Central memory CD8-positive, alpha-beta T cell (primary cell): ENCODE measurements around the gene DAZAP1.

Experiments used
- ATAC-seq: fragments of 150-1000 bp; cut with Tn5 transposase; replicated peaks from 2 replicates; pipeline ENCODE4 v1.10.0; 2022; ENCODE audit warnings: mild to moderate bottlenecking, moderate FRiP score, moderate number of reproducible peaks; ENCODE audit not compliant: poor library complexity, severe bottlenecking; ENCODE audit errors: extremely low read depth
- DNase-seq, 2 donors: peaks; one replicate each; pipeline ENCODE4 v3.0.0; 2021; ENCODE audit warnings: low spot score in 2 of 2
- H3K27ac Mint-ChIP-seq: one replicate; pipeline ENCODE4 v1.8.0; 2022; ENCODE audit warnings: low read depth, mild to moderate bottlenecking, moderate library complexity, mixed read lengths
- H3K27me3 Mint-ChIP-seq: one replicate; pipeline ENCODE4 v1.8.0; 2022; ENCODE audit warnings: mixed read lengths
- H3K36me3 Mint-ChIP-seq: one replicate; pipeline ENCODE4 v1.8.0; 2022; ENCODE audit warnings: mild to moderate bottlenecking, moderate library complexity, mixed read lengths; ENCODE audit not compliant: insufficient read depth
- H3K4me1 Mint-ChIP-seq: one replicate; pipeline ENCODE4 v1.8.0; 2022; ENCODE audit warnings: mixed read lengths
- H3K4me3 Mint-ChIP-seq: one replicate; pipeline ENCODE4 v1.8.0; 2022; ENCODE audit warnings: mild to moderate bottlenecking, moderate library complexity, mixed read lengths
- H3K9me3 Mint-ChIP-seq: one replicate; pipeline ENCODE4 v1.8.0; 2022; ENCODE audit warnings: mixed read lengths

DAZAP1 gene

GRCh38 chr19:1369214-1369805 lies 38.1 kb upstream of the DAZAP1 start:
- H3K27ac Mint-ChIP-seq = no peak overlapping the region

GRCh38 chr19:1370579-1371361 lies 36.6 kb upstream of the DAZAP1 start:
- Mint-ChIP-seq H3K36me3 (peaks cover 12% of the 10 kb centered on the region), H3K27me3 (no peaks in the 10 kb centered on the region), H3K4me1 (no peaks in the 10 kb centered on the region), H3K27ac (no peak overlapping the region), H3K9me3 (no peaks in the 10 kb centered on the region), H3K4me3 (no peak overlapping the region)
- DNase-seq (no peak), ATAC-seq (no peak)

More at GRCh38 chr19:1369214-1369805, 38.1 kb upstream of the DAZAP1 start:
- H3K4me1 Mint-ChIP-seq = no peaks in the 10 kb centered on the region
- ATAC-seq = no peak
- no peak for DNase-seq
- H3K27me3 Mint-ChIP-seq = no peaks in the 10 kb centered on the region
- no peak overlapping the region for H3K4me3 Mint-ChIP-seq
- H3K36me3 Mint-ChIP-seq = peaks cover 9% of the 10 kb centered on the region
- H3K9me3 Mint-ChIP-seq = no peaks in the 10 kb centered on the region

- no peaks in the 10 kb centered on the region for H3K4me1 Mint-ChIP-seq
- H3K27ac Mint-ChIP-seq = no peak overlapping the region
- ATAC-seq = no peak
- no peak overlapping the region for H3K4me3 Mint-ChIP-seq
- no peak for DNase-seq
- no peaks in the 10 kb centered on the region for H3K27me3 Mint-ChIP-seq
- peaks cover 9% of the 10 kb centered on the region for H3K36me3 Mint-ChIP-seq
- no peaks in the 10 kb centered on the region for H3K9me3 Mint-ChIP-seq
Observed at GRCh38 chr19:1373042-1373533, 34.3 kb upstream of the DAZAP1 start.

DNA sequence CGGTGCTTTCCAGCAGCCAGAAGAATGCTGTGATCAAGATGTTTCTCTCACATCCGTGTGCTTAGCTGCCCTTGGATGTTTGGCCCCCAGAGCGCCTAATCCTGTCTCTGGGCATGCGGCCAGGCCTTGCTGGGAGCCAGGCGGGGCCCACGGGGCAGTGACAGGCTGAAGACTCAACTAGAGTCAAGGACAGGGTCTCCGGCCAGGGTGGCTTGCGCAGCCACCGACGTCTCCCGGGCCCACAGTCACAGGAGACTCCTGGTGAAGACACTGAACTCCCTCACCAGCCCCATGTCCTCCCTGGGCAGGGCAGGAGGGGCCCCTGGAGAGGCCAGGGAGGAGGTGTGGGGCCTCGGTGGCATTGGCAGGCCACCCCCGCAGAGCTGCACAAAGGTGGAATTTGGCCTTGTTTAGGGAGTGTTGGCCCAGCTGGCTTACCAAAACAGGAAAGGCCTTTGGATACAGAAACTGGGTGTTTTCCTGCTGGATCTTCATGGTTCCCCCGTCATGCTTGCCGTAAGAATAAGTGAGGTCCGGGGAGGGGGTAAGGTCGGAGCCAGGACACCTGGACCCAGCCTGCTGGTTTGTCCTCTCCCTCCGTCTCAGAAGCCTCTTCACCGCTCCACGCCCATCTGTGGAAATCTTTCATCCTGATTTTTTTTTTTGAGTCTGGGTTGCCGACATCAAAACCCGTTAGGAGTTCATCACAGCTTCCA lies 33.7 kb upstream of the DAZAP1 start:
- H3K4me3 Mint-ChIP-seq = no peak overlapping the region
- ATAC-seq (no peak), DNase-seq (no peak)
- no peaks in the 10 kb centered on the region for H3K9me3 Mint-ChIP-seq
- H3K27me3 Mint-ChIP-seq = no peaks in the 10 kb centered on the region
- H3K36me3 Mint-ChIP-seq = peaks cover 9% of the 10 kb centered on the region
- no peak overlapping the region for H3K27ac Mint-ChIP-seq
- H3K4me1 Mint-ChIP-seq = no peaks in the 10 kb centered on the region

DNA sequence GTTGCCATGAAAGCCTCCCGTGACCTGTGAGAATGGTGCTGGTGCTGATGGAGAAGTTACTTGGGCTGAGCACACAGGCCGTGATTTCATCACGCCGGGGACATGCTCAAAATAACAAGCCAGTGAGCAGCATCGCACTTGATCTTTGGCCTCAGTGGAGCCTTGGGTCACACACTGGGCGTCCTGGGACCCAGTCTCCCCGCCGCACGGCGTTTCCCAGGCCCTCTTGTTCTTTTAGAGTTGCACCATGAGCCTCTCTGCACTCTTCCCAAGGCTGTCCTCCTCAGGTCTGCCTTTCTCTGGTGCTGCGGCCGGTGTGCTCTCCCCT lies 33.2 kb upstream of the DAZAP1 start:
- peaks cover 9% of the 10 kb centered on the region for H3K36me3 Mint-ChIP-seq
- ATAC-seq (no peak), DNase-seq (no peak)
- no peaks in the 10 kb centered on the region for H3K9me3 Mint-ChIP-seq
- H3K4me1 Mint-ChIP-seq = no peaks in the 10 kb centered on the region
- no peak overlapping the region for H3K27ac Mint-ChIP-seq
- H3K4me3 Mint-ChIP-seq = no peak overlapping the region
- H3K27me3 Mint-ChIP-seq = no peaks in the 10 kb centered on the region

- no peak for ATAC-seq
- Mint-ChIP-seq H3K9me3 (no peaks in the 10 kb centered on the region), H3K27ac (no peak overlapping the region), H3K36me3 (peaks cover 8% of the 10 kb centered on the region), H3K4me3 (no peak overlapping the region), H3K27me3 (no peaks in the 10 kb centered on the region), H3K4me1 (no peaks in the 10 kb centered on the region)
- DNase-seq = no peak
Observed at GRCh38 chr19:1376415-1376805, 31.0 kb upstream of the DAZAP1 start.

DNA sequence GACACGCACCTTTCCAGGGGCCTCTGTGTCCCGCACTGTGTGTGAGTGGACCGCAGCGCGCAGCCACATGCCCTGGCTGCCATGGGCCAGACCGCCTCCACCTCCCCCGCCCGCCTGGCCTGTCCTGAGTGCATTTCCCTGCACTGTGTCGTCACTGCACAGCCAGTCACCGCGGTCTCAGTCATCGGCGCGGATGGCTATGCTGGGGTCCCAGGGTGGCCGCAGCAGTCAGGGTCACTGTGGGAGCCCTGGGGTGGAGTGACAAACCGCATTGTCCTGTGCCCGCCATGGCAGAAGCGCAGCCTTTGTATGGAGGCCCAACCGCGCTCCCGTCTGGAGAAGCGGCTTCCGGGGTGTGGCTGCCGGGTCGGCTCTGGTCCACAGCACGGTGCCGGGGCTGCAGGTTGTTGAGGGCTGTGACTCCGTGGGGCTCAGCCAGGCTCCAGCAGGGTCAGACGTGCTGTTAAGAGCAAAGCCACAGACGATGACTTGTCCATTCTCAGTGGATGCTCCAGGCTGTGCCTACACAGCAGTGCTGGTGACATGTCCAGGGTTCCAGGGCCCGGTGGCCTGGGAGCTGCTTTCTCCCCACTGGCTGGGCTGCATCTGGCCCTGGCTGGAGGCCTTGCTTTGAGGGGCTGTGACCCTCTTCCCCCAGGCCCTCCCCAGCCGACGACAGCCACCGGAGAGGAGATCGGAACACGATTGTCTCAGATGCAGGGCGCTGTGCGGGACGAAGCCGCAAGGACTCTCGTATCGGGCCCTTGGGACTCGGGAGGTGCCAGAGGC lies 30.0 kb upstream of the DAZAP1 start:
- H3K27ac Mint-ChIP-seq = no peak overlapping the region
- H3K27me3 Mint-ChIP-seq = no peaks in the 10 kb centered on the region
- no peaks in the 10 kb centered on the region for H3K4me1 Mint-ChIP-seq
- peaks cover 10% of the 10 kb centered on the region for H3K36me3 Mint-ChIP-seq
- ATAC-seq (no peak), DNase-seq (no peak)
- no peak overlapping the region for H3K4me3 Mint-ChIP-seq
- H3K9me3 Mint-ChIP-seq = no peaks in the 10 kb centered on the region

GRCh38 chr19:1377965-1378785 lies 29.2 kb upstream of the DAZAP1 start:
- Mint-ChIP-seq H3K27ac (no peak overlapping the region), H3K4me3 (no peak overlapping the region), H3K4me1 (peaks cover 6% of the 10 kb centered on the region), H3K27me3 (peaks cover 3% of the 10 kb centered on the region), H3K36me3 (peaks cover 15% of the 10 kb centered on the region), H3K9me3 (peaks cover 1% of the 10 kb centered on the region)
- no peak for DNase-seq
- no peak for ATAC-seq

DNA sequence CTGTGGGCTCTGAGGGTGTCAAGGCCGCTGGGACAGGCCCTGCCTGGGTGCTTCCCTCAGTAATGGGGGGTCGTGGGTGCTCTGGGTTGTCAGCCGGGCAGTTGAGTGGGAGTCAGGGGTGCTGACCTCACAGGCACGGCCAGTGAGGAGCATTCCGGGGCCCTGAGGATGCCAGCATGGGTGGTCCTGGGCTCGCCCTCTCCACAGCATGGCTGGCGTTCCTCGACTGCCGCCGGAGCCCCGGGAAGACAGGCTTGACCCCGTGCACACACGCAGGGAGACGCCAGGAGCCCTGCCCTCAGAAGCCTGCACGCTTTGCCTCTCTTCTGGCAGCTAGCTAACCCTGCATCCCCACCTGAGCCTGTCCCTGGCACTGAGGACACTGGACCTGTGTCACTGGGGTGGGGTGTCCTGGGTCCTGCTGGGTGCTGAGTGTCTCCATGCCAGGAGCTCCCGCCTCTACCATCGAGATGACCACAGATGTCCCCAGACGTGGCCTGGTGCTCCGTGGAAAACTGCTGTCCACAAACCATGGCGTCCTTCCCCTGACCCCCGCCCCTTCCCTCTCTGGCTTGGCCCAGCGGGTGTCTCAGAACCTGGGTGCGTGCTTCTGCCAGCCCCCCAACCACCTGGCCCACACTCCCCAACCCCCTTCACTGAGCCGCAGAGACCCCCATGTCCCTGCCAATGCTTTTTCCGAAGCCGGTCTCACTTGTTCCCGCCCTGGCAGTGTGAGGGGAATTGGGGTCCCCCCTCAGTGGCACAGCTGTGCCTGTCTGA lies 28.1 kb upstream of the DAZAP1 start:
- Mint-ChIP-seq H3K36me3 (peaks cover 20% of the 10 kb centered on the region), H3K4me3 (no peak overlapping the region), H3K27ac (no peak overlapping the region), H3K9me3 (peaks cover 5% of the 10 kb centered on the region), H3K4me1 (peaks cover 14% of the 10 kb centered on the region), H3K27me3 (peaks cover 10% of the 10 kb centered on the region)
- ATAC-seq = no peak
- DNase-seq = no peak

- peaks cover 18% of the 10 kb centered on the region for H3K4me1 Mint-ChIP-seq
- no peak overlapping the region for H3K27ac Mint-ChIP-seq
- no peak for ATAC-seq
- DNase-seq = no peak
- no peak overlapping the region for H3K4me3 Mint-ChIP-seq
- peaks cover 5% of the 10 kb centered on the region for H3K9me3 Mint-ChIP-seq
- H3K36me3 Mint-ChIP-seq = peaks cover 22% of the 10 kb centered on the region
- peaks cover 10% of the 10 kb centered on the region for H3K27me3 Mint-ChIP-seq
Observed at GRCh38 chr19:1379961-1380489, 27.4 kb upstream of the DAZAP1 start.

GRCh38 chr19:1382250-1382649 lies 25.1 kb upstream of the DAZAP1 start:
- H3K27ac Mint-ChIP-seq = no peak overlapping the region
- no peak overlapping the region for H3K4me3 Mint-ChIP-seq
- H3K27me3 Mint-ChIP-seq = peaks cover 10% of the 10 kb centered on the region
- ATAC-seq = no peak
- H3K36me3 Mint-ChIP-seq = peaks cover 22% of the 10 kb centered on the region
- peaks cover 18% of the 10 kb centered on the region for H3K4me1 Mint-ChIP-seq
- no peak for DNase-seq
- peaks cover 5% of the 10 kb centered on the region for H3K9me3 Mint-ChIP-seq
